HepG2 (cell line): ENCODE data around the gene SMC1A. TPM values are rescaled to one million over a fixed set of nuclear protein-coding genes. Genes with fewer than 3 reads are reported as not detected.

Experiments
- ATAC-seq: fragments of 200-7000 bp; cut with Tn5 transposase; 3 replicates; pipeline ENCODE4 v1.9.1; 2020; ENCODE audit warnings: mild to moderate bottlenecking, moderate library complexity
- BruUV-seq: library from RNA; stranded (reverse); fragments of 400-500 nt; replicated peaks from 2 replicates; lab custom pipeline; 2021; lab: Mats Ljungman, UMichigan
- CTCF ChIA-PET: fragments of 300-600 bp; formaldehyde crosslinking; extraction: SDS; loops from one replicate; lab custom pipeline; 2021; ENCODE audit warnings: low total read pairs, inconsistent platforms, low intra/inter-chr PET ratio; lab: Yijun Ruan, JAX
- POLR2A ChIA-PET: fragments of 350-600 bp; sonication (Branson Sonifier 250); formaldehyde crosslinking; loops from one replicate; lab custom pipeline; 2020; ENCODE audit warnings: antibody characterized with exemption, inconsistent platforms; lab: Yijun Ruan, JAX
- DNase-seq: peaks from one replicate; pipeline ENCODE4 v3.0.0-alpha.2; 2015; ENCODE audit warnings: low spot score
- FAIRE-seq: peaks from 3 replicates; lab custom pipeline; 2011; peaks lifted over from hg19 to GRCh38; lab: Jason Lieb, UNC
- H2AFZ ChIP-seq: one replicate; pipeline ENCODE4 v1.6.1; 2011; ENCODE audit warnings: low read length, inconsistent platforms
- H3K27ac ChIP-seq: fragments of 300-600 bp; 3 replicates; pipeline ENCODE4 v1.8.0; 2011; ENCODE audit warnings: mixed run types, mild to moderate bottlenecking, mixed read lengths, low read length, inconsistent platforms; ENCODE audit not compliant: insufficient read depth; ENCODE audit errors: extremely low read length
- H3K27me3 ChIP-seq, 2 experiments: fragments of 200-600 bp in 1 of 2; 2 replicates in 1 of 2; 3 replicates in 1 of 2; pipeline versions ENCODE4 v1.6.0 to v1.8.0; 2011; ENCODE audit warnings: low read length in 2 of 2, mild to moderate bottlenecking in 2 of 2, moderate library complexity in 2 of 2, inconsistent platforms in 1 of 2; ENCODE audit not compliant: insufficient read depth in 2 of 2, control insufficient read depth in 1 of 2
- H3K36me3 ChIP-seq, 2 experiments: fragments of 200-600 bp in 1 of 2; replicated peaks in 1 of 2; 2 replicates in 1 of 2; 3 replicates in 1 of 2; pipeline versions ENCODE4 v1.5.1 to v1.8.0; 2011; ENCODE audit warnings: low read length in 2 of 2, inconsistent platforms in 1 of 2; ENCODE audit not compliant: insufficient read depth in 2 of 2, control insufficient read depth in 1 of 2
- H3K4me1 ChIP-seq: 2 replicates; pipeline ENCODE4 v1.5.1; 2012; ENCODE audit warnings: low read length, inconsistent platforms; ENCODE audit not compliant: insufficient read depth
- H3K4me2 ChIP-seq: 2 replicates; pipeline ENCODE4 v1.6.0; 2011; ENCODE audit warnings: low read depth, low read length, inconsistent platforms
- H3K4me3 ChIP-seq, 3 experiments: fragments of 200-600 bp in 1 of 3; sonication (generic), shearing (Covaris generic) in 1 of 3; replicated peaks in 1 of 3; 2 replicates each; pipeline ENCODE4 v1.5.1; 2011 to 2016; ENCODE audit warnings: low read length in 3 of 3, inconsistent platforms in 2 of 3, low read depth in 2 of 3, mild to moderate bottlenecking in 2 of 3, control low read depth in 1 of 3, mixed read lengths in 1 of 3; ENCODE audit not compliant: insufficient read depth in 1 of 3
- H3K79me2 ChIP-seq: one replicate; pipeline ENCODE4 v1.6.1; 2011; ENCODE audit warnings: low read length, inconsistent platforms; ENCODE audit not compliant: insufficient read depth
- H3K9ac ChIP-seq: 2 replicates; pipeline ENCODE4 v1.6.0; 2011; ENCODE audit warnings: mild to moderate bottlenecking, low read depth, low read length, inconsistent platforms; ENCODE audit not compliant: insufficient read depth
- H3K9me3 ChIP-seq: 2 replicates; pipeline ENCODE4 v1.5.1; 2012; ENCODE audit warnings: mild to moderate bottlenecking, low read length
- H4K20me1 ChIP-seq: 2 replicates; pipeline ENCODE4 v1.6.0; 2011; ENCODE audit warnings: inconsistent platforms, mild to moderate bottlenecking, low read length, moderate library complexity; ENCODE audit not compliant: insufficient read depth
- EEA1 ChIP-seq: sonication (generic); formaldehyde crosslinking; IDR thresholded peaks from 2 replicates; pipeline ENCODE4 v1.5.1; 2020; ENCODE audit warnings: mild to moderate bottlenecking, missing genetic modification reagents, borderline replicate concordance
- FOSL1 ChIP-seq: sonication (generic); formaldehyde crosslinking; IDR thresholded peaks from 2 replicates; pipeline ENCODE4 v1.9.0; 2021; ENCODE audit warnings: missing genetic modification reagents, borderline replicate concordance
- HOXA3 ChIP-seq: sonication (generic); formaldehyde crosslinking; IDR thresholded peaks from 2 replicates; pipeline ENCODE4 v1.5.0; 2020; ENCODE audit warnings: missing genetic modification reagents
- PLRG1 ChIP-seq: fragments of 450-650 bp; conservative IDR thresholded peaks from 2 replicates; pipeline ENCODE4 v1.6.1; 2016
- RFX5 ChIP-seq: IDR thresholded peaks from 2 replicates; pipeline ENCODE4 v1.6.1; 2011; ENCODE audit warnings: low read depth, low read length, improper control_type of control experiment
- ZFP1 ChIP-seq: IDR thresholded peaks from 2 replicates; pipeline ENCODE4 v1.6.1; 2016
- WGBS: methylation state at CpG from one replicate; pipeline ENCODE4 v1.1.6; 2017; ENCODE audit warnings: low lambda C conversion rate; 5-methylcytosine and 5-hydroxymethylcytosine counted together
- in situ Hi-C: cut with HindIII; loops from 2 replicates; pipeline ENCODE4 v1.10.0; 2017; ENCODE audit warnings: low pct_unique_long_range_greater_than_20kb; ENCODE audit not compliant: extremely low pct_ligation_motif_present
- intact Hi-C: fragments of 100-400 bp; cut with micrococcal nuclease; formaldehyde crosslinking; loops from one replicate; pipeline ENCODE4 v1.10.0; 2022; ENCODE audit not compliant: unreplicated experiment
- polyA plus RNA-seq, 8 experiments: library from polyadenylated mRNA; depleted of rRNA in 3 of 8; stranded (reverse) in 7 of 8; unstranded in 1 of 8; fragments of >200 nt; fragmentation: Illumina TruSeq in 4 of 8; extraction: Trizol in 4 of 8; gene quantifications; 2 replicates each; pipeline versions ENCODE4 v1.2.1 to v1.2.3, GENCODE V29; 2011 to 2016; ENCODE audit warnings: low read depth in 4 of 8, missing spikeins in 1 of 8, mixed read lengths in 1 of 8; ENCODE audit not compliant: insufficient read depth in 1 of 8
- total RNA-seq, 5 experiments: library from RNA; depleted of rRNA; stranded (reverse); fragments of >200 nt; fragmentation: Illumina TruSeq; extraction: Trizol; gene quantifications; 2 replicates each; pipeline ENCODE4 v1.2.3, GENCODE V29; 2016; ENCODE audit warnings: low read depth in 1 of 5

The SMC1A gene
- total and polyA plus RNA-seq, 2 of the 13 experiments (the other 11 are each of a cell fraction or from before 2014, with no cell fraction given): 9.4 to 46.6 TPM

- no peak overlapping the region for H3K9ac ChIP-seq
- H3K4me3 ChIP-seq: no peak overlapping the region
- in situ Hi-C loops: no loop called here
- no TSS peak for BruUV-seq
- POLR2A ChIA-PET: no interaction called here
- no peak overlapping the region for H2AFZ ChIP-seq
- H3K4me2 ChIP-seq: no peak overlapping the region
- FAIRE-seq (no peak), DNase-seq (no peak), ATAC-seq (no peak)
- no peaks in the 10 kb centered on the region for H3K36me3 ChIP-seq
- H3K9me3 ChIP-seq: no peaks in the 10 kb centered on the region
- no peak overlapping the region for H3K27ac ChIP-seq
- H4K20me1 ChIP-seq: no peaks in the 10 kb centered on the region
- intact Hi-C loops: no loop called here
- no peaks in the 10 kb centered on the region for H3K79me2 ChIP-seq
- CTCF ChIA-PET: no interaction called here
- H3K27me3 ChIP-seq: no peaks in the 10 kb centered on the region
- no peaks in the 10 kb centered on the region for H3K4me1 ChIP-seq
- TF ChIP-seq PLRG1 (no peak), RFX5 (no peak), ZFP1 (CRISPR knock-in tag) (no peak)
- TF ChIP-seq, all 625 proteins: peak for 0
These were observed 30.4 kb upstream of the SMC1A start for GRCh38 chrX:53452812-53453211.

- H3K27me3 ChIP-seq: no peaks in the 10 kb centered on the region
- no peak for FAIRE-seq
- H4K20me1 ChIP-seq: no peaks in the 10 kb centered on the region
- no peak for TF ChIP-seq HOXA3 (CRISPR knock-in tag)
- no peak for TF ChIP-seq FOSL1
- no peak for TF ChIP-seq EEA1 (CRISPR knock-in tag)
- TF ChIP-seq, all 625 proteins: peak for 0
- CTCF ChIA-PET: no interaction called here
- Histone ChIP-seq H3K79me2 (no peaks in the 10 kb centered on the region), H3K4me3 (no peak overlapping the region), H3K4me2 (no peak overlapping the region), H3K9ac (no peak overlapping the region), H2AFZ (no peak overlapping the region), H3K9me3 (no peaks in the 10 kb centered on the region), H3K27ac (no peak overlapping the region), H3K4me1 (no peaks in the 10 kb centered on the region), H3K36me3 (no peaks in the 10 kb centered on the region)
- intact Hi-C loops (no loop called here), in situ Hi-C loops (loop anchor here (10.0 kb wide), 1 partner anchor 135 kb away; no protein-coding TSS in a partner anchor)
- POLR2A ChIA-PET: no interaction called here
- 32% methylated on average over 3 of the region's 3 CpGs for WGBS
- no peak for DNase-seq
- BruUV-seq: no TSS peak
- ATAC-seq: no peak
These were observed 27.2 kb upstream of the SMC1A start for GRCh38 chrX:53449632-53450031.
